ENCODE data around the gene TMPRSS7.
"Not testable (repeated sequence)": the region's sequence is repeated elsewhere in the genome, so short reads cannot be mapped to it uniquely, and the experiment has no call there.

Gene TMPRSS7

GRCh38 chr3:112035241-112035640, 705 bp downstream of the TMPRSS7 start:
- DNase-seq (ENCODE audit: low spot score) = no peak
- TF ChIP-seq, protein P1, sequence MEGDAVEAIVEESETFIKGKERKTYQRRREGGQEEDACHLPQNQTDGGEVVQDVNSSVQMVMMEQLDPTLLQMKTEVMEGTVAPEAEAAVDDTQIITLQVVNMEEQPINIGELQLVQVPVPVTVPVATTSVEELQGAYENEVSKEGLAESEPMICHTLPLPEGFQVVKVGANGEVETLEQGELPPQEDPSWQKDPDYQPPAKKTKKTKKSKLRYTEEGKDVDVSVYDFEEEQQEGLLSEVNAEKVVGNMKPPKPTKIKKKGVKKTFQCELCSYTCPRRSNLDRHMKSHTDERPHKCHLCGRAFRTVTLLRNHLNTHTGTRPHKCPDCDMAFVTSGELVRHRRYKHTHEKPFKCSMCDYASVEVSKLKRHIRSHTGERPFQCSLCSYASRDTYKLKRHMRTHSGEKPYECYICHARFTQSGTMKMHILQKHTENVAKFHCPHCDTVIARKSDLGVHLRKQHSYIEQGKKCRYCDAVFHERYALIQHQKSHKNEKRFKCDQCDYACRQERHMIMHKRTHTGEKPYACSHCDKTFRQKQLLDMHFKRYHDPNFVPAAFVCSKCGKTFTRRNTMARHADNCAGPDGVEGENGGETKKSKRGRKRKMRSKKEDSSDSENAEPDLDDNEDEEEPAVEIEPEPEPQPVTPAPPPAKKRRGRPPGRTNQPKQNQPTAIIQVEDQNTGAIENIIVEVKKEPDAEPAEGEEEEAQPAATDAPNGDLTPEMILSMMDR (IDR thresholded peaks at IDR 0.05; ENCODE audit: borderline replicate concordance, control extremely low read depth, extremely low read depth, insufficient read depth, missing control alignments) = no peak
- in situ Hi-C loops (cut with MboI; ENCODE audit: low sequenced_read_pairs, unreplicated experiment) = no loop called here

DNA sequence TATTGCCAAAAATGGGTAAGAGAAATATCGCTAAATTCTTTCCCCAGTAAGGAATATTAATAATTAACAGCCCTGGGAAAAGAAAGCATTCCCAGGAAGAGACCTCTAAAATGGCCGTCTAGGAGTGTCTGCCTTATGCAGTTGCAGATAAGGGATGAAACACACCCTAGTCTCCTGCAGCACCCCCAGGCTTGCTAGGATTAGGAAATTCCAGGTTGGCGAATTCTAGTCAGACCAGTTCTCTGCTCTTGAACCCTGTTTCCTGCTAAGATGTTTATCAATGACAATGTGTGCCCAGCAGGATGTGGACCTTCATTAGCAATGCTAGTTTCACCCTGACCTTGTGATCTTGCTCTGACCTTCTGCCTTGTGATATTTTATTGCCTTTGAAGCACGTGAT, 2.7 kb downstream of the TMPRSS7 start:
- in situ Hi-C loops (cut with MboI; ENCODE audit: low sequenced_read_pairs, unreplicated experiment); DNase-seq (ENCODE audit: low spot score): not testable (repeated sequence)

DNA sequence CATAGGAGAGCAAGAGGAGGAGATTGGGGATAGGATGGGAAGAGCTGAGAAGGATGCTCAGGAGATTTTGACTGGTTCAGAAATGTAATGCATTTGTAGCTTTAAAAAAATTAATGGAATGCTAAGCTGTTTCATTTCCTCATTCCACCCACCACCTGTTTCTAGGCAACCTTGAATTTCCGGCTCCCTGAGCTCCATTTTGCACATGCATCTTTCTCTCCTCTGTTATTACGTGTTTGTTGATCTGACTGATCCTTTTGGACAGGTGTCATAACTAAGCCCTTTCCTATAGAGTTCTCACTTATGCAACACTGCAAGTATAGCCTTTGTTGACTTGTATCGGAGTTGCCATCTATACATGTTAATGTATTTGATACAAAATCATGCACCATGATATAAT, 4.3 kb downstream of the TMPRSS7 start:
- in situ Hi-C loops (cut with MboI; ENCODE audit: low sequenced_read_pairs, unreplicated experiment) = no loop called here
- DNase-seq (ENCODE audit: low spot score) = peak; percentile 17
- TF ChIP-seq, protein P1 (IDR thresholded peaks at IDR 0.05; ENCODE audit: borderline replicate concordance, control extremely low read depth, extremely low read depth, insufficient read depth, missing control alignments) = no peak

DNA sequence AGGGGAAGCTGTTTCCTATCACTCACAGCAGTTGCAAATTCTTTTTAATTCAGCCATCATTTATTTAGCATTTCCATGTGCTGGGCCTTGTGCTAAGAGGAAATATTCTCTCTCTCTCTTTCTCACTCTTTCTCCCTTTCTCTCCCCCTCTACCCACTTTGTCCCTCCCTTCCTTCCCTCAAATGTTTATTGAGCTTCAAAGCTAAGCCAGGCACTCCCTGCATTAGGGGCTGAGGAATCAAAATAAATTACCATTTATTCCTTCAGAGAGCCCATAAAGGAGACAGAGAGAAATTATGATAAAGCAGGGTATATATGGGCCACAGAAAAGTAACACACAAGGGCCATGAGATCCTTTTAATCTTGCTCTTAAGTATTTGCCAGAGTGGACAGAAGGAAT, 6.8 kb downstream of the TMPRSS7 start:
- in situ Hi-C loops (cut with MboI; ENCODE audit: low sequenced_read_pairs, unreplicated experiment) = no loop called here
- TF ChIP-seq, protein P1 (IDR thresholded peaks at IDR 0.05; ENCODE audit: borderline replicate concordance, control extremely low read depth, extremely low read depth, insufficient read depth, missing control alignments) = no peak
- DNase-seq (ENCODE audit: low spot score) = no peak

DNA sequence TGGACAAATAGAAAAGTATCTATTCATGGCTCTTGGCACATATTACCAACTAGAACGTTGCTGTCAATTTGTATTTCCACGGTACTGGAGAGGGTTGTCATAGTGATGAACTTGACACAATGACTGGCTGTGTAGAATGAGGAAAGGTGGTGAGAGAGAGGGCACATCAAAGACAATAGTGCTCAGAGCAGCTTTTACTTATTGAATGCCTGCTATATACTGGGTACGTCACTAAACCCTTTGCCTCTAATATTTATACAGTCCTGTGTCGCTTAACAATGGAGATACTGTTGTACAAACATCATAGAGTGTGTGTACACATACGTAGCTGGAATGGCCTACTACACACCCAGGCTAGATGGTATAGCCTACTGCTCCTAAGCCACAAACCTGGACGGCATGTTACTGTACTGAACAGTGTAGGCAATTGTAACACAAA, 8.3 kb downstream of the TMPRSS7 start:
- DNase-seq (ENCODE audit: low spot score) = no peak
- TF ChIP-seq, protein P1 (IDR thresholded peaks at IDR 0.05; ENCODE audit: borderline replicate concordance, control extremely low read depth, extremely low read depth, insufficient read depth, missing control alignments) = no peak
- in situ Hi-C loops (cut with MboI; ENCODE audit: low sequenced_read_pairs, unreplicated experiment) = no loop called here

DNA sequence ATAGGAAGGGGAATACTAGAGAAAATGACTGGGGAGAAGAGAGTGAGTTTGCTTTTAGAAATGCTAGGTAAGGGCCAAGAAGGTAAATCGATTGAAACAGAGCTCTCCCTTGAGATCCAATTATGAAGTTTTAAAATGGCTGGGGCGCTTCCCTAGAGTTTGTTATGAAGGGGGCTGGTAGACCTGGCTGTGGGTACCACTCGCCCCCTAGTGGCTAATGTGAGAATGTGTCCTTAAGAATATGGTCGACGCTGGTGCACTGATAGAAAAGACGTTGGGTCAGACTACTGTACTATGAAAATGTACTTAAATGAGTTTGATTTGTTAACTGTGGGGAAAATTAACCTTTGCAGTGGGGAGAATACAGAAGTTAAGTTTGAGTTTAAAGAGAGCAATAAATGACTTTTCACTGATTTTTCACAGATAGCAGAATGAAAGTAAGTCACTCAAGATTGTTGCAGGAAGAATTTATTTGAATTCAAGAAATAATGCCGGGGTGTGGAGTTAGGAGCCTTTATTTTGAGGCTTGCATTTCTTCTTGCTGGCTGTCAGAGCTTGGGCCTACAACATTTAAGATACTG, 9.2 kb downstream of the TMPRSS7 start:
- DNase-seq (ENCODE audit: low spot score) = peak; percentile 54
- in situ Hi-C loops (cut with MboI; ENCODE audit: low sequenced_read_pairs, unreplicated experiment) = no loop called here
- TF ChIP-seq, protein P1 (IDR thresholded peaks at IDR 0.05; ENCODE audit: borderline replicate concordance, control extremely low read depth, extremely low read depth, insufficient read depth, missing control alignments) = peak; percentile 77

DNA sequence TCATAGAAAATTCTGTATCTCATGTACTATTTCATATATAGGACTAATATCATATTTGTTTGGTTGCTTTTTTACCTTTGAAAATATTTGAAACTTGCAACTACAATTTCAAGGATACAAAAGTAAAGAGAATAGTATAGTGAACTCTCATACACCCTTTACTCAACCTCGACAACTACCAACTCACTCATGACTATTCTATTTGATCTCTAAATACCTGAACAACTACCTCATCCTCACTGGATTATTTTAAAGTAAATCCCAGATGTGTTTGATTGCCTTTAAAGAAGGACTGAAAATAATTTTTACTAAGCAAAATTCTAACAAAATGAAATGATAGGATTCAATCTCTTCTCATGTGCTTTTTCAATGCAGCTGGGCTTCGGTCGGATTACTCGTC, 12.1 kb downstream of the TMPRSS7 start:
- in situ Hi-C loops (cut with MboI; ENCODE audit: low sequenced_read_pairs, unreplicated experiment) = no loop called here
- no peak for DNase-seq (ENCODE audit: low spot score)
- TF ChIP-seq, protein P1 (IDR thresholded peaks at IDR 0.05; ENCODE audit: borderline replicate concordance, control extremely low read depth, extremely low read depth, insufficient read depth, missing control alignments) = no peak

All from GM13976 (cell line).